ENCODE measurements around the gene ENC1.
A peak's percentile ranks its signal among the peaks of the same experiment; 100 is the strongest.

Gene ENC1

DNA sequence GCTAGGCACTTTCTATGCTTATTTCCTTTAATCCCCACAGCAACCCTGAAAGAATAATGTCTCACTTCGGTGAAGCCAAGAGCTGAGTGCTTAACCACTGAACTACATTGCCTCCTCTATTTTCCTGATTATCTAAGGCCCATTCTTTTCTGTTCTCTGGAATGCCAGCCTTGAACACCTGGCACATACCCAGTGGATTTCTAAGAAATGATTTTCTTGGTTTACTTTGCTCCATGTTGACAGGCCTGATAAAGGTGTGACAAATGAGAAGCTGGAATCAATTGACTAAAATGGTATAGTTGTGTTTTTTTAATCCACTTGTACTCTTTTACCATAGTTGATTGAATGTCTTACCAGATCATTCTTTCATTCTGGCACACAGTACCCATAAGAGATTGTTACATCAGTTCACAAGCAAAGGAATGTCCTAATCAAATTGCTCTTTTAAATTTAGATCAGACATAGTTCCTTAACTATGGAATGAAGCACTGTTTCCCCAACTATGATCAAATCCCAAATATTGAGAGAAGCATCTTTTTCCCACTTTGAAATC is 9.0 kb upstream of the ENC1 start:
- DNase-seq = no peak
- Histone ChIP-seq H3K27me3 (no peaks in the 10 kb centered on the region), H3K4me1 (peaks cover 17% of the 10 kb centered on the region), H3K9me3 (no peaks in the 10 kb centered on the region), H3K36me3 (no peaks in the 10 kb centered on the region), H3K4me3 (ENCODE audit: low read depth, low read length) (no peak overlapping the region)
- TF ChIP-seq CTCF (IDR thresholded peaks at IDR 0.05; ENCODE audit: low read depth, low read length) = no peak

GRCh38 chr5:74648835-74649293 is 8.3 kb upstream of the ENC1 start:
- Histone ChIP-seq H3K4me1 (peaks cover 17% of the 10 kb centered on the region), H3K27me3 (no peaks in the 10 kb centered on the region), H3K36me3 (no peaks in the 10 kb centered on the region), H3K9me3 (no peaks in the 10 kb centered on the region), H3K4me3 (ENCODE audit: low read depth, low read length) (no peak overlapping the region)
- TF ChIP-seq CTCF (IDR thresholded peaks at IDR 0.05; ENCODE audit: low read depth, low read length) = peak; percentile 78
- DNase-seq = peak; percentile 36

DNA sequence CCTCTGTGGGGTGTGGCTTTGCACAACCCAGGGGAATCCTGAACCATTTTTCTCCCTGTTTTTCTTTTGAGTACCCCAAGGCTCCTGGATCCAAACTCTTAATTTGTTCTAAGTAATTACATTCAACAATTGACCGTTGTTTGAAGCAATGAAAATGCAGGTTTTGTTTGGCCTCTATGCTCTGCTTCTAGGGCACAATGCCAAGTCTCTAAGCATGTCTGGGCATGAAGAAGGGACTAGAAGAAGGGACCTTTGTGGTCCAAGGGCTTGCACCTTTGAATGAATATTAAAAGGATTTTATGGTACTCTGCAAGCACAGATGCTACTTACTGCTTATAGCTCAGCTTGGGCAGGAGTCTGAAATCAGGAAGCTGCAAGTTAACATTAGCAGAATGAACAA is 6.6 kb upstream of the ENC1 start:
- Histone ChIP-seq H3K4me3 (ENCODE audit: low read depth, low read length) (no peak overlapping the region), H3K9me3 (no peaks in the 10 kb centered on the region), H3K27me3 (no peaks in the 10 kb centered on the region), H3K4me1 (peaks cover 25% of the 10 kb centered on the region), H3K36me3 (no peaks in the 10 kb centered on the region)
- TF ChIP-seq CTCF (IDR thresholded peaks at IDR 0.05; ENCODE audit: low read depth, low read length) = no peak
- DNase-seq = no peak

- H3K4me1 ChIP-seq = peaks cover 16% of the 10 kb centered on the region
- no peak for DNase-seq
- H3K4me3 ChIP-seq (ENCODE audit: low read depth, low read length) = no peak overlapping the region
These were observed 2.6 kb upstream of the ENC1 start for GRCh38 chr5:74643111-74643562.

GRCh38 chr5:74642543-74642863 is 2.0 kb upstream of the ENC1 start:
- Histone ChIP-seq H3K4me1 (peaks cover 16% of the 10 kb centered on the region), H3K4me3 (ENCODE audit: low read depth, low read length) (no peak overlapping the region), H3K27me3 (no peaks in the 10 kb centered on the region), H3K36me3 (no peaks in the 10 kb centered on the region), H3K9me3 (no peaks in the 10 kb centered on the region)
- TF ChIP-seq CTCF (IDR thresholded peaks at IDR 0.05; ENCODE audit: low read depth, low read length) = no peak
- no peak for DNase-seq

More at GRCh38 chr5:74643111-74643562, 2.6 kb upstream of the ENC1 start:
- TF ChIP-seq CTCF (IDR thresholded peaks at IDR 0.05; ENCODE audit: low read depth, low read length) = no peak
- Histone ChIP-seq H3K27me3 (no peaks in the 10 kb centered on the region), H3K9me3 (no peaks in the 10 kb centered on the region), H3K36me3 (no peaks in the 10 kb centered on the region)

GRCh38 chr5:74641735-74642542 is 1.4 kb upstream of the ENC1 start:
- Histone ChIP-seq H3K27me3 (no peaks in the 10 kb centered on the region), H3K4me1 (peaks cover 13% of the 10 kb centered on the region), H3K4me3 (ENCODE audit: low read depth, low read length) (peak overlapping the region; percentile 93), H3K36me3 (no peaks in the 10 kb centered on the region), H3K9me3 (no peaks in the 10 kb centered on the region)
- peak; percentile 59 for DNase-seq
- peak; percentile 74 for TF ChIP-seq CTCF (IDR thresholded peaks at IDR 0.05; ENCODE audit: low read depth, low read length)

Measured in BE2C (cell line).